H1 (cell line): ENCODE results near the gene ST8SIA4. TPM values are rescaled to one million over a fixed set of nuclear protein-coding genes. Genes with fewer than 3 reads are reported as not detected.

ENCODE experiments used
- CTCF ChIA-PET: fragments of 300-600 bp; sonication (Branson Sonifier 250); formaldehyde crosslinking; loops from one replicate; lab custom pipeline; 2021; ENCODE audit not compliant: partially characterized antibody; lab: Charles Lee
- POLR2A ChIA-PET: fragments of 300-600 bp; sonication (Branson Sonifier 250); formaldehyde crosslinking; loops from one replicate; lab custom pipeline; 2021; ENCODE audit warnings: inconsistent platforms; ENCODE audit not compliant: partially characterized antibody; lab: Charles Lee
- DNase-seq, 2 experiments: peaks; one replicate each; pipeline versions ENCODE4 v3.0.0 to v3.0.0-alpha.2; 2010 to 2022; ENCODE audit warnings: low spot score in 2 of 2, low read depth in 1 of 2, mixed read lengths in 1 of 2
- FAIRE-seq: peaks from 2 replicates; lab custom pipeline; 2011; peaks lifted over from hg19 to GRCh38; lab: Jason Lieb, UNC
- H2AFZ ChIP-seq: 2 replicates; pipeline ENCODE4 v1.8.1; 2012; ENCODE audit warnings: low read length, inconsistent platforms
- H2AK5ac ChIP-seq: 2 replicates; pipeline ENCODE4 v1.6.1; 2013; ENCODE audit warnings: low read depth, low read length
- H2BK120ac ChIP-seq: replicated peaks from 2 replicates; pipeline ENCODE3; 2013; ENCODE audit warnings: low read depth, low read length, inconsistent platforms
- H2BK12ac ChIP-seq: 2 replicates; pipeline ENCODE4 v1.6.1; 2013; ENCODE audit warnings: low read depth, low read length
- H2BK15ac ChIP-seq: 2 replicates; pipeline ENCODE4 v1.6.1; 2013; ENCODE audit warnings: low read length
- H2BK20ac ChIP-seq: 2 replicates; pipeline ENCODE4 v1.6.1; 2013; ENCODE audit warnings: low read length
- H2BK5ac ChIP-seq: 2 replicates; pipeline ENCODE4 v1.6.1; 2013; ENCODE audit warnings: low read depth, low read length
- H3K14ac ChIP-seq: 2 replicates; pipeline ENCODE4 v1.6.1; 2013; ENCODE audit warnings: inconsistent platforms; ENCODE audit not compliant: insufficient read length
- H3K18ac ChIP-seq: 2 replicates; pipeline ENCODE4 v1.6.1; 2013; ENCODE audit warnings: low read length; ENCODE audit errors: extremely low read depth
- H3K23ac ChIP-seq: 2 replicates; pipeline ENCODE4 v1.6.1; 2013; ENCODE audit warnings: inconsistent platforms; ENCODE audit not compliant: insufficient read length
- H3K23me2 ChIP-seq: 2 replicates; pipeline ENCODE4 v1.6.1; 2013; ENCODE audit warnings: low read depth, low read length
- H3K27ac ChIP-seq: 2 replicates; pipeline ENCODE4 v1.6.1; 2011; ENCODE audit warnings: low read depth, low read length, inconsistent platforms
- H3K27me3 ChIP-seq, 4 experiments: replicated peaks in 1 of 4; 1 replicate in 1 of 4; 2 replicates in 3 of 4; pipeline versions ENCODE4 v1.6.1 to v1.8.1; 2011 to 2013; ENCODE audit warnings: low read length in 3 of 4, mild to moderate bottlenecking in 3 of 4, inconsistent platforms in 2 of 4, mixed read lengths in 2 of 4, moderate library complexity in 1 of 4; ENCODE audit not compliant: control insufficient read depth in 3 of 4, insufficient read depth in 3 of 4; ENCODE audit errors: extremely low read depth in 1 of 4
- H3K36me3 ChIP-seq, 4 experiments: 2 replicates each; pipeline versions ENCODE4 v1.6.1 to v1.8.1; 2011 to 2013; ENCODE audit warnings: mild to moderate bottlenecking in 4 of 4, low read length in 3 of 4, moderate library complexity in 2 of 4, control low read depth in 1 of 4, inconsistent platforms in 1 of 4; ENCODE audit not compliant: insufficient read depth in 4 of 4, control insufficient read depth in 2 of 4
- H3K4ac ChIP-seq: replicated peaks from 2 replicates; pipeline ENCODE3; 2013; ENCODE audit warnings: low read length, low read depth, mixed read lengths, inconsistent platforms; ENCODE audit not compliant: insufficient read length
- H3K4me1 ChIP-seq, 4 experiments: replicated peaks in 1 of 4; 1 replicate in 1 of 4; 2 replicates in 3 of 4; pipeline versions ENCODE4 v1.6.1 to v1.8.1; 2011 to 2013; ENCODE audit warnings: low read length in 3 of 4, inconsistent platforms in 2 of 4, mixed read lengths in 1 of 4; ENCODE audit not compliant: insufficient read depth in 4 of 4, control insufficient read depth in 3 of 4
- H3K4me2 ChIP-seq, 2 experiments: 2 replicates each; pipeline versions ENCODE4 v1.6.1 to v1.8.1; 2011 to 2013; ENCODE audit warnings: low read depth in 2 of 2, low read length in 2 of 2, control low read depth in 1 of 2, inconsistent platforms in 1 of 2, mild to moderate bottlenecking in 1 of 2; ENCODE audit not compliant: insufficient read depth in 1 of 2
- H3K4me3 ChIP-seq, 4 experiments: fragments of 200-600, 300-600 bp in 1 of 4; sonication (generic), shearing (Covaris generic), sonication (Bioruptor Twin) in 1 of 4; 2 replicates each; pipeline versions ENCODE4 v1.5.1 to v1.8.1; 2011 to 2016; ENCODE audit warnings: low read length in 4 of 4, low read depth in 3 of 4, control low read depth in 2 of 4, inconsistent platforms in 2 of 4, mild to moderate bottlenecking in 2 of 4, mixed read lengths in 1 of 4, moderate library complexity in 1 of 4; ENCODE audit not compliant: insufficient read depth in 2 of 4; ENCODE audit errors: extremely low read depth in 1 of 4
- H3K56ac ChIP-seq: replicated peaks from 2 replicates; pipeline ENCODE3; 2013; ENCODE audit warnings: low read depth, mild to moderate bottlenecking, mixed read lengths, low read length, inconsistent platforms; ENCODE audit not compliant: insufficient read length
- H3K79me1 ChIP-seq: 2 replicates; pipeline ENCODE4 v1.6.1; 2013; ENCODE audit warnings: low read depth, low read length, control low read depth
- H3K79me2 ChIP-seq, 2 experiments: 2 replicates each; pipeline versions ENCODE4 v1.6.1 to v1.8.1; 2012 to 2013; ENCODE audit warnings: low read length in 2 of 2, mild to moderate bottlenecking in 2 of 2, inconsistent platforms in 1 of 2; ENCODE audit not compliant: insufficient read depth in 2 of 2, control insufficient read depth in 1 of 2
- H3K9ac ChIP-seq, 4 experiments: replicated peaks in 1 of 4; 1 replicate in 1 of 4; 2 replicates in 3 of 4; pipeline versions ENCODE4 v1.6.1 to v1.8.1; 2011 to 2013; ENCODE audit warnings: low read depth in 3 of 4, low read length in 3 of 4, control low read depth in 2 of 4, mild to moderate bottlenecking in 2 of 4, moderate library complexity in 2 of 4, inconsistent platforms in 1 of 4; ENCODE audit errors: extremely low read depth in 1 of 4
- H3K9me3 ChIP-seq, 2 experiments: 2 replicates each; pipeline versions ENCODE4 v1.6.1 to v1.8.1; 2012 to 2013; ENCODE audit warnings: mild to moderate bottlenecking in 2 of 2, moderate library complexity in 2 of 2, control low read depth in 1 of 2, inconsistent platforms in 1 of 2, low read depth in 1 of 2, low read length in 1 of 2, mixed read lengths in 1 of 2; ENCODE audit not compliant: insufficient read depth in 2 of 2
- H4K20me1 ChIP-seq, 2 experiments: replicated peaks in 1 of 2; 2 replicates each; pipeline versions ENCODE3 to v1.8.1; 2011 to 2013; ENCODE audit warnings: inconsistent platforms in 2 of 2, low read length in 2 of 2, mild to moderate bottlenecking in 1 of 2; ENCODE audit not compliant: insufficient read depth in 2 of 2, control insufficient read depth in 1 of 2
- H4K5ac ChIP-seq: 2 replicates; pipeline ENCODE4 v1.6.1; 2013; ENCODE audit warnings: low read length, low read depth, mixed read lengths, inconsistent platforms; ENCODE audit not compliant: insufficient read length
- H4K8ac ChIP-seq: 2 replicates; pipeline ENCODE4 v1.8.0; 2013; ENCODE audit warnings: mild to moderate bottlenecking, moderate library complexity, low read length, inconsistent platforms; ENCODE audit not compliant: insufficient read depth; ENCODE audit errors: extremely low read depth
- H4K91ac ChIP-seq: replicated peaks from 2 replicates; pipeline ENCODE3; 2013; ENCODE audit warnings: low read length, mixed read lengths, inconsistent platforms; ENCODE audit not compliant: insufficient read length
- HDAC2 ChIP-seq, 2 experiments: fragments of 300-600 bp in 1 of 2; sonication (generic) in 1 of 2; IDR thresholded peaks; 2 replicates each; pipeline ENCODE4 v1.6.1; 2011 to 2012; ENCODE audit warnings: low read depth in 2 of 2, low read length in 2 of 2, mild to moderate bottlenecking in 2 of 2, moderate library complexity in 2 of 2, borderline replicate concordance in 1 of 2, inconsistent platforms in 1 of 2
- RBBP5 ChIP-seq: IDR thresholded peaks from 2 replicates; pipeline ENCODE4 v1.7.1; 2012; ENCODE audit warnings: low read depth, mild to moderate bottlenecking, inconsistent platforms, low read length, moderate library complexity, borderline replicate concordance
- polyA plus RNA-seq, 7 experiments: library from polyadenylated mRNA; depleted of rRNA in 3 of 7; stranded (reverse) in 5 of 7; unstranded in 2 of 7; fragments of >200 nt in 5 of 7; fragments of 200-250 nt in 2 of 7; gene quantifications; 1 replicate in 5 of 7; 2 replicates in 1 of 7; 4 replicates in 1 of 7; pipeline versions ENCODE4 v1.2.1 to v1.2.3, GENCODE V29; 2011 to 2013; ENCODE audit warnings: missing spikeins in 2 of 7, mixed read lengths in 2 of 7
- total RNA-seq: library from RNA; stranded (reverse); fragmentation: NEBNext Ultra II Directional; extraction: Animal tissue kit (Norgen Biotek cat#: 25700); gene quantifications from 2 replicates; pipeline ENCODE4 v1.2.1, GENCODE V29; 2021

The ST8SIA4 gene
- total and polyA plus RNA-seq, 2 of the 8 experiments (the other 6 are each of a cell fraction or from before 2014, with no cell fraction given): 0.08 to 0.50 TPM

DNA sequence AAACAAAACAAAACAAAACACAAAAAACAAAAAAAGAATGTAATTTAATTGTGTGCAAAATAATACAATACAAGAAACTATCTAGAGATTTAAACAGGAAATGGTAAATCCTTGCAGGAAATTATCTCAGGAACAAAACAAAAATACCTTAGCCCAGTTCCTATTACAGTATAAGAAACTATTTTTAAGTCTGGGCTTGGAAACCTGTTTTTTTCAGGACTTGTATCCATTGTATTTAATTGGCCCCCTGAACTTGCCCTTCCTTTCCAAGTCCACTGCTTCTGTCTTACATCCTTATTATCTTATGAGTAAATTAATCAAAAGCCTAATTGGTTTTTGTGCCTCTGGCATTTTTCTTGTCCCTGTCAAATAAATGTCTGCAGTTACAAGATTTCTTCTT, 48.5 kb downstream of the ST8SIA4 start:
- H2BK20ac ChIP-seq: no peak overlapping the region
- no peak overlapping the region for H2BK5ac ChIP-seq
- no peak overlapping the region for H3K4ac ChIP-seq
- H3K27ac ChIP-seq: no peak overlapping the region
- FAIRE-seq (no peak), DNase-seq (no peak)
- no peak overlapping the region for H2AFZ ChIP-seq
- no peaks in the 10 kb centered on the region for H3K79me1 ChIP-seq
- no peaks in the 10 kb centered on the region for H3K23me2 ChIP-seq
- no peak overlapping the region for H2BK15ac ChIP-seq
- H3K9me3 ChIP-seq: no peaks in the 10 kb centered on the region
- no peak overlapping the region for H2BK12ac ChIP-seq
- H3K56ac ChIP-seq: no peak overlapping the region
- no peaks in the 10 kb centered on the region for H3K27me3 ChIP-seq
- no peaks in the 10 kb centered on the region for H3K36me3 ChIP-seq
- no peak overlapping the region for H2BK120ac ChIP-seq
- no peak overlapping the region for H3K4me3 ChIP-seq
- H3K18ac ChIP-seq: no peak overlapping the region
- TF ChIP-seq HDAC2 (IDR thresholded peaks at IDR 0.05; ENCODE audit: borderline replicate concordance in 1 of 2, low read depth in 2 of 2, low read length in 2 of 2): no peak
- no peak for TF ChIP-seq RBBP5
- TF ChIP-seq, all 59 proteins: peak for 0
- Histone ChIP-seq H4K91ac (no peak overlapping the region), H3K14ac (no peak overlapping the region), H4K5ac (no peak overlapping the region), H2AK5ac (no peak overlapping the region), H4K8ac (no peak overlapping the region), H3K4me2 (no peak overlapping the region), H3K4me1 (no peaks in the 10 kb centered on the region), H3K9ac (no peak overlapping the region), H3K23ac (no peak overlapping the region), H4K20me1 (no peaks in the 10 kb centered on the region), H3K79me2 (no peaks in the 10 kb centered on the region)
- CTCF ChIA-PET: no interaction called here
- POLR2A ChIA-PET: no interaction called here
